ENCODE data around the gene NT5C1A.

Gene NT5C1A

DNA sequence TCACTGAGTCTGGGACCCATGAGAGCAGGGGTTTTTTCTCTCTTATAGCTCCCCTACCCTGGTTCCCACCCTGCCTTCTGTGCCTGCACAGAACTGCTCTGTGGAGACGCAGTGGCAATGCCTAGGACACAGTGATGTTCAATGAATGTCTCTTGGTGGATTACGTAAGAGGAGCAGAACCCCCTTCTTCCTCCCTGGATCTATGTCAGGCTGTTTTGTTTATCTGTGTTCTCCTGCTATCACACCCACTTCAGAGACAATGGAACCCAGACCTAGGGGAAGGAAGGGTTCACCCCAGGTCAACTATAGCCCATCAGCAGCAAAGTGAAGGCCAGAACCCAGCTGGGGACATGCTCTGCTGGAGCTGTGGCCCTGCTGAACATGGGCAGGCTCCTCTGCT, 17.3 kb upstream of the NT5C1A start:
- no peak for DNase-seq

GRCh38 chr1:39688706-39689105, 16.8 kb upstream of the NT5C1A start:
- DNase-seq: no peak

- no peak for DNase-seq
Measured at GRCh38 chr1:39687243-39687642, 15.3 kb upstream of the NT5C1A start.

- DNase-seq: no peak
Measured at GRCh38 chr1:39685071-39685470, 13.2 kb upstream of the NT5C1A start.

GRCh38 chr1:39684313-39684664, 12.4 kb upstream of the NT5C1A start:
- no peak for DNase-seq

DNA sequence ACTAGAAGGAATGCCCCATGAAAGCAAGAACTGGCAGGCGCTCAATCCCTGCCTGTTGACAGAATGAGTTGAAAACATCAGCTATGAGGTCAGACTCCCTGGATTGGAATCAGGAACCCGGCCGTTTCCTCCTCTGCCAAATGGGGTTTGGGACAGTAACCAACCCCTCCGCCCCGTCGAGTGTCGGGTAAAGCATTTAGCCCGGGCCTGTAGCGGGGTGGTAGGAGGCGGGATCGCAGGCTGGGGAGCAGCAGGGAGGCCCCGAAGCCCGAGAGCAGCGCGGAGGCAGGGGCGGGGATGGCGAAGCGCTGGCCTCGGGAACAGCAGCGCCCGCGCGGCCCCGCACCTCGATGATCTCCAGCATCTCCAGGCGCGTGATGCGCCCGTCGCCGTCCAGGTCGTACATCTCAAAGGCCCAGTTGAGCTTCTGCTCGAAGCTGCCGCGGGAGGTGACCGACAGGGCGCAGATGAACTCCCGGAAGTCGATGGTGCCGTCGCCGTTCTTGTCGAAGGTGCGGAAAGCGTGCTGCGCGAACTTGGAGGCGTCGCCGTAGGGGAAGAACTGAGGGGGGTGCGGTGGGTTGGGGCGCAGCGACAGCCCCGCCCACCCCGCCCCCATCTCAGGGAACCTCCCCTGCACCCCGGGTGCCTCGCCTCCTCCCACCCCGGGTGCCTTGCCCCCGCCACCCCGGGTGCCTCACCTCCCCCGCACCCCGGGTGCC, 11.8 kb upstream of the NT5C1A start:
- peak; percentile 37 for DNase-seq

GRCh38 chr1:39681999-39682398, 10.1 kb upstream of the NT5C1A start:
- DNase-seq: no peak

DNA sequence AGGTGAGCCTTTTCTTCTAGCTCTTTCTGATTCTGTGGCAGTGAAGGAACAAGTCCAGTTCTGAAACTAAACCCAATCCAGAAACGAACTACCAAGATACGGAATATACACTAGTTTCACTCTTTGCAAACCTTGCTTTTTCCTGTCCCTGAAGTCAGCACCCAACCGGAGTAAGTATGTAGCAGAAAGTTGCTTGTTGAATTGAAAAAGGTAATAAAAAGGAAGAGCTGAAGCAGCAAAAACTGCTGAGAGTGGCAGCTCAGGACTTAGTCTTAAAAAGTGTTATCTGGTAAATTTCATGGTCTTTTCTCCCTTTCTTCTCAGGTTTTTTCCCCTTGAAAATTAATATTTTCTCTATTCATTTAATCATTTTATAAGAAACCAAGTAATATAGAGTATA, 9.4 kb upstream of the NT5C1A start:
- no peak for DNase-seq

DNA sequence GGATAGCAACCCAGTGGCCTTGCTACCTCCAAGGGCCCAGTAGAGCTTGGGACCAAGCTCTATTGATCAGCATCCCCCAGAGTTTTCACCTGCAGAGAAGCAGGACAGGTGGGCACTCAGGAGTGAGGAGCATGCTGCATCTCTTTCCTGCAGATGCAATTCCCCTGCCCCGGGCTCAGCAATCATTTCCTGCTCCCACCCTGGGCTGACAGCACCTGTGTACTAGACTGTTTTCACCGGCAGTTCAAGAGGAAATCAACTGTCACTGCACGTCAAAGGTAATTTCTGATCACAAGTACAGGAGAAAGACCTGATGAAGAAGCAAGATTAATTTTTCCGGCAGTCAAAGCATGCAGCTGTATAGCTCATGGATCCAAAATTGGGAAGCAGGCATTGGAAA, 8.8 kb upstream of the NT5C1A start:
- DNase-seq: no peak

DNA sequence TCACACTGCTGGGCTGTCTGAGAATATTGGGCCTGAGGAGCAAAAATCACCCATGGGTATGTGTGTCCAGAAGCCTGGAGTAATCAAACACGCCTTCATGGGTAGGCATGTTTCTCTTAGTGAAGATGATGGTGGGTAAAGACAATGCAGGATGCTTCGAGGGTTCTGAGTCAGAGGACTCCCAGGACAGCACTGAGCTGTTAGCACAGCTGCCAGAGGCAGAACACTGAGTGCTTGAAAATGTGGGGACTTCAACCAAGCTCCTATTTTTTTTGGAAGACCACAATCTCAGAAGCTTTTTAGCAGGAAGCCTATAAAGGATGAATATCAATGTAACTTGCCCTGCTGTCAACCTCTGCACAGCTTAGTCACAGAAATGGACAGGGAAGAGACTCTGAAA, 7.9 kb upstream of the NT5C1A start:
- no peak for DNase-seq

DNA sequence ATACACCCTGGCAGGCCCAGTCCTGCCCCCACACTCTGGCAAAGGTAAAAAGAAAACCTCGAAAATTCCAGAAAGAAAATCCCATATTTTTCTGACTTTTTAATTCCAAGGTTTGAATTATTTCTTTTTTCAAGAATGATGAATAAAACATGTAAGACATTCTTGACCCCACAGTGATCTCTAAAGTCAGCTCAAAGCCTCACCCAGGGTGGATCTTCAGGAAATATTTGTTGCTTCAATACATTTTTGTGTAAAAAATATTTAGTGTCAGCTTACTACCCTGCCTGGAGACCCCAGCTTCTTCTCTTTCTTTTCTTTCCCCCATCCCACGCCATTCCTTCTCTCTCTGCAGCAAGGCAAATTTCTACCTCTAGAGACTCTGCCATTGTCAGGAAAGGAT, 7.0 kb upstream of the NT5C1A start:
- DNase-seq: no peak

DNA sequence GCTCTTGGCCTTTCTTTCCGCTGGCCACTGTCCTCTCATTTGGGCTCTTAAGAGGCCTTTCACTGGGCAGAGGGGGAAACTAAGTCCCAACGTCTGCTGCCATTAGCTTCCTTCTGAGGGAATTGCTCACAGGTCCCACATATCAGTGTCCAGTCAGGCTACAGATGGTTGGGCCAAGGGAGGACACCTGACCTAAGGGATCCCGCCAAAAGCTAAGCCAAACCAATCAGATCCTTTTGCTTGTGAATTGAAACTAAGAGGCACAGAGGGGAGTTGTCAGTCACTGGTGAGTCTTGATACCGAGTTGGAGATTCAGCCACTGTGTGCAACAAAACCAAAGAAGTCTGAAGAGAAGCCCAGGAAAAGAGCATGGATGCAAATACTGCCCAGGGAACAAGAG, 5.7 kb upstream of the NT5C1A start:
- DNase-seq: no peak

- DNase-seq: no peak
Measured at GRCh38 chr1:39676948-39677548, 5.1 kb upstream of the NT5C1A start.

GRCh38 chr1:39675220-39675619, 3.3 kb upstream of the NT5C1A start:
- DNase-seq: no peak

GRCh38 chr1:39673215-39673614, 1.3 kb upstream of the NT5C1A start:
- no peak for DNase-seq

- no peak for DNase-seq
Measured at GRCh38 chr1:39672551-39672947, 642 bp upstream of the NT5C1A start.

DNA sequence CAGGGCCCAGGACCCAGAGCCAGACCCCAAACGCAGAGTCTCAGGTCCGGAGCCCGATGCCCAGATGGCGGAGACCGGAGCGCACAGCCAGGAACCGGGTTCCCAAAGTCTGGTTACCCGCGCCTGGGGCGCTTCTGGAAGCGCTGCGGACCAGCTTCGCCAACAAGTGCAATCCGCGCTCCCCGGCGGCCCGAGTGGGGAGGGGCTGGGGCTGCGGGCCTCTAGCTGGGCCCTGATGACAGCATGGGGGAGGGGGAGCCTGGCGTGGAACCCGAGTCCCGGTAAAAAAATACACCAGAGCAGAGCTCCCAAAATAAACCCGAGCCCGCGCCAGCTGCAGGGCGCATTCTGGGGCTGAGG, 494 bp downstream of the NT5C1A start:
- no peak for DNase-seq

DNA sequence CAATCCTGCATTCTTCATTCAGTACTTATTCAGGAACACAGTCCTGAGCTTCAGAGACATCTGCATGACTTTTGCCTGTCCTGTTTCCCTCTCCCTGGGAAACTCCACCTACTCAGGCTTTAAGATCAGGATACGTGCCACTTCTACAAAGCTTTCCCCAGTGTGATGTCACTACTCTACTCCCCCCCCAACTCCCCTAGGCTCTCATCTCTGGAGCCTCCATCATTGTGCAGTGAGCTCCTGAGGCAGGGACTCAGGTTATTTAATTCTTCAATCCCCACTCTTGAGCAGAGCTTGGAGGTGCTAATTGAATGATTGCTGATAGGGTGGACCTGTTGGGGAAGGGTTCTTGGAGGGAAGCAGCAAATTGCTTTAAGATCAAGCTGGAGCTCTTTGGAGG, 1.2 kb downstream of the NT5C1A start:
- no peak for DNase-seq

DNA sequence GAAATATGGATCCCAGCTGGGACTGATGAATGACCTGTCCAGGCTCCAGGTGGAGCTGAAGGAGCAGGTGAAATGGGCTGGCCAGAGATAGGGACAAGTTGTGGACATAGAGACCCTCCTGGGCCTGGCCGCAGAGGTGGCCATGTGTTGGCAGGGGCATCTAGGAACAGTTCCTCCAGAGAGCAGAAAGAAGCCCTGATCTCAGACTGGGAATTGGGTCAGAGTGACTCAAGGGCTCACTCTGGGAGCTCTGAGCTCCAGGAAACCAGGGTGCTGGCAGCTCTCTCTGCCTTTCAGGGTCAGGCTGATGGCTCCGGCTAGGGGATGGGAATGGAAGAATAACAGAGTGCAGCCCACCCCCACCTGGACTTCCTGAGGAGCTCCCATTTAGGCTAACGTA, 3.0 kb downstream of the NT5C1A start:
- DNase-seq: no peak

GRCh38 chr1:39668111-39668510, 3.8 kb downstream of the NT5C1A start:
- DNase-seq: no peak

DNA sequence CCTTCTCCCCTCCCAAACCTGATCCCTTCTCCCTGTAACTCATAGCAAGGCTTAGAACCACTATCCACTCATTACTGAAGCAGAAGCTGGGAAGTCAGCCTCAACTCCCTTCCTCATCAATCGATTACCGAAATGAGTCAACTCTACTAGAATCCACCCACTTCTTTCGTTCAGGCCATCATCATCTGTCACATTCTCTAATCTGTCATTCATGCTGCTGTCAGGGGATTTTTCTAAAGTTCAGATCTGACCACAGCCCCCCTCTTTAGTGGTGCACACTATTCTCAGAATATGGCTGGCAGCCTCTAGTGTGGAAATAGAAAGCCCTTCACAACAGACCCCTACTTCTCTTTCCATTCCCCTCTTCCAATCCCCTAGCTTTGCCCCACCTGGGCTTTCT, 5.1 kb downstream of the NT5C1A start:
- no peak for DNase-seq

GRCh38 chr1:39663559-39663958, 8.3 kb downstream of the NT5C1A start:
- no peak for DNase-seq

DNA sequence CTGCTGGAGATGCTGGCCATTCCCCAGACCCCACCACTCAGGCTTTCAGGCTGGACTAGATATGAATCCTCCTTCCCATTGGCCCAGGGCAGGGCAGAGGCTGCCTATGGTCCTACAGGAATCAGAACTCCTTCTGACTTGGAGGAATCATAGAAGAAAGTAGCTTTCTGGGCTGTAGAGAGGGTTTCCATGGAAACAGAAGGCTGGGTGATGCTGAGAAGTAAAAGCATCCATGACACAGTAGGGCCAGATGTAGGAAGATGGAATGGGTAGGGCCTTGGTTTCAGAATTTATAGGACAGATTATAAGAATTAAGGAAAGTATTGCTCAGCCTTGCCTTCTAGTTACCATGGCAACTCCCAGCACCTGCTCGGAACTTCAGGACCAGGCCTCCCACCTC, 9.0 kb downstream of the NT5C1A start:
- DNase-seq: no peak

GRCh38 chr1:39659538-39659937, 12.4 kb downstream of the NT5C1A start:
- no peak for DNase-seq

DNA sequence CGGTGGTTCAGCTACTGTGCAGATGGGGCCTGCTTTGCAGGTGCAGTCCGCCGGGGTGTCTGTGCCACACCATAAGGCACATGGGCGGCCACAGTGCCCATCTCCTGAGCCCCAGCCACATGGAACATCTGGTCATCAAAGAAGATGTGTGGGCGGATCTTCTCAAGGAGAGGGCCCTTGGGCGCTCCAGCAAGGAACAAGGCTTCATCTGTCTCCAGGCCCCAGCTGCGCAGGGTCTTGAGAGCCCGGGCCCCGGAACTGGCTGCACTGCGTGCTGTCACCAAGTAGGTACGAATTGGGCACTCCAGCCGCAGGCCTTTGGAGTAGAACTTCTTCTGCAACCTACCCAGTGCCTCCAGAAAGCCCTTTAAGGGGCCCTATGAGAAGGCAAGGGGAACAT, 12.8 kb downstream of the NT5C1A start:
- no peak for DNase-seq

All from activated CD4-positive, alpha-beta T cell treated with anti-CD3 and anti-CD28 coated beads for 1 hour (primary cell).